AG04449 (cell line): ENCODE data around the gene PTPRO.

ENCODE experiments used
- CTCF ChIA-PET: fragments of 350-600 bp; formaldehyde crosslinking; extraction: SDS; loops from one replicate; lab custom pipeline; 2021; ENCODE audit warnings: antibody characterized with exemption; lab: Yijun Ruan, JAX
- POLR2A ChIA-PET: fragments of 400-600, 350-600 bp; formaldehyde crosslinking; extraction: SDS; loops from one replicate; lab custom pipeline; 2020; ENCODE audit warnings: antibody characterized with exemption, inconsistent platforms; lab: Yijun Ruan, JAX
- DNase-seq: peaks from one replicate; pipeline ENCODE4 v3.0.0-alpha.2; 2010; ENCODE audit warnings: low read depth, low spot score
- H3K4me3 ChIP-seq: 2 replicates; pipeline ENCODE4 v1.5.1; 2011; ENCODE audit warnings: low read depth, mild to moderate bottlenecking, control low read depth, low read length
- CTCF ChIP-seq: IDR thresholded peaks from one replicate; pipeline ENCODE4 v1.5.1; 2011; ENCODE audit warnings: mild to moderate bottlenecking, moderate library complexity, low read length, control low read depth, inconsistent platforms; ENCODE audit not compliant: insufficient read depth; ENCODE audit errors: missing control alignments

PTPRO gene

GRCh38 chr12:15638231-15638630, 315.9 kb downstream of the PTPRO start:
- DNase-seq: no peak
- TF ChIP-seq CTCF: no peak
- ChIA-PET POLR2A (no interaction called here), CTCF (interaction anchor here (1.2 kb wide), 1 partner anchor 12 kb away, joined by 3 read pairs; no protein-coding TSS in a partner anchor)
- no peak overlapping the region for H3K4me3 ChIP-seq

GRCh38 chr12:15644700-15645099, 322.4 kb downstream of the PTPRO start:
- POLR2A ChIA-PET: no interaction called here

GRCh38 chr12:15646581-15646980, 324.3 kb downstream of the PTPRO start:
- POLR2A ChIA-PET: interaction anchor here (0.6 kb wide), 1 partner anchor 17 kb away, joined by 3 read pairs; no protein-coding TSS in a partner anchor
- TF ChIP-seq CTCF: no peak
- no peak overlapping the region for H3K4me3 ChIP-seq
- DNase-seq: no peak
- CTCF ChIA-PET: interaction anchor here (1.1 kb wide), 1 partner anchor 142 kb away, joined by 3 read pairs; the partner anchor contains the start of gene EPS8

More at GRCh38 chr12:15644700-15645099, 322.4 kb downstream of the PTPRO start:
- CTCF ChIA-PET: no interaction called here
- no peak for DNase-seq
- H3K4me3 ChIP-seq: no peak overlapping the region
- no peak for TF ChIP-seq CTCF
